ENCODE results near the gene TCF12.

The TCF12 gene

GRCh38 chr15:56965231-56966013, 47.0 kb downstream of the TCF12 start:
- Histone ChIP-seq H3K4me3 (ENCODE audit: low read depth in 1 of 2, low read length in 2 of 2) (no peak overlapping the region), H3K27ac (ENCODE audit: low read length) (no peak overlapping the region), H3K36me3 (ENCODE audit: control insufficient read depth in 1 of 2, insufficient read depth in 2 of 2, low read length in 2 of 2) (no peaks in the 10 kb centered on the region), H3K9me3 (ENCODE audit: control insufficient read depth in 1 of 2, low read length in 2 of 2) (no peaks in the 10 kb centered on the region), H3K27me3 (ENCODE audit: low read depth, low read length) (no peaks in the 10 kb centered on the region), H3K4me1 (ENCODE audit: control insufficient read depth in 1 of 2, insufficient read depth in 2 of 2, low read length in 2 of 2) (peaks cover 0 to 21% of the 10 kb centered on the region in 2 donors)

- no peak overlapping the region for H3K27ac ChIP-seq (ENCODE audit: low read length)
- no peaks in the 10 kb centered on the region for H3K36me3 ChIP-seq (ENCODE audit: control insufficient read depth in 1 of 2, insufficient read depth in 2 of 2, low read length in 2 of 2)
- H3K27me3 ChIP-seq (ENCODE audit: low read depth, low read length): no peaks in the 10 kb centered on the region
- H3K4me1 ChIP-seq (ENCODE audit: control insufficient read depth in 1 of 2, insufficient read depth in 2 of 2, low read length in 2 of 2): peaks cover 0 to 25% of the 10 kb centered on the region in 2 donors
- H3K4me3 ChIP-seq (ENCODE audit: low read depth in 1 of 2, low read length in 2 of 2): no peak overlapping the region
- no peaks in the 10 kb centered on the region for H3K9me3 ChIP-seq (ENCODE audit: control insufficient read depth in 1 of 2, low read length in 2 of 2)
Measured at GRCh38 chr15:56967336-56967735, 48.9 kb downstream of the TCF12 start.

- H3K27me3 ChIP-seq (ENCODE audit: low read depth, low read length): no peaks in the 10 kb centered on the region
- H3K27ac ChIP-seq (ENCODE audit: low read length): no peak overlapping the region
- peaks cover 0 to 25% of the 10 kb centered on the region in 2 donors for H3K4me1 ChIP-seq (ENCODE audit: control insufficient read depth in 1 of 2, insufficient read depth in 2 of 2, low read length in 2 of 2)
- H3K36me3 ChIP-seq (ENCODE audit: control insufficient read depth in 1 of 2, insufficient read depth in 2 of 2, low read length in 2 of 2): no peaks in the 10 kb centered on the region
- H3K4me3 ChIP-seq (ENCODE audit: low read depth in 1 of 2, low read length in 2 of 2): no peak overlapping the region
- H3K9me3 ChIP-seq (ENCODE audit: control insufficient read depth in 1 of 2, low read length in 2 of 2): no peaks in the 10 kb centered on the region
Measured at GRCh38 chr15:56968256-56968655, 49.8 kb downstream of the TCF12 start.

GRCh38 chr15:56968821-56969220, 50.4 kb downstream of the TCF12 start:
- Histone ChIP-seq H3K27ac (ENCODE audit: low read length) (no peak overlapping the region), H3K27me3 (ENCODE audit: low read depth, low read length) (no peaks in the 10 kb centered on the region), H3K9me3 (ENCODE audit: control insufficient read depth in 1 of 2, low read length in 2 of 2) (no peaks in the 10 kb centered on the region), H3K4me1 (ENCODE audit: control insufficient read depth in 1 of 2, insufficient read depth in 2 of 2, low read length in 2 of 2) (peaks cover 0 to 19% of the 10 kb centered on the region in 2 donors), H3K36me3 (ENCODE audit: control insufficient read depth in 1 of 2, insufficient read depth in 2 of 2, low read length in 2 of 2) (no peaks in the 10 kb centered on the region), H3K4me3 (ENCODE audit: low read depth in 1 of 2, low read length in 2 of 2) (no peak overlapping the region)

- Histone ChIP-seq H3K9me3 (ENCODE audit: control insufficient read depth in 1 of 2, low read length in 2 of 2) (no peaks in the 10 kb centered on the region), H3K27ac (ENCODE audit: low read length) (no peak overlapping the region), H3K36me3 (ENCODE audit: control insufficient read depth in 1 of 2, insufficient read depth in 2 of 2, low read length in 2 of 2) (no peaks in the 10 kb centered on the region), H3K4me3 (ENCODE audit: low read depth in 1 of 2, low read length in 2 of 2) (no peak overlapping the region), H3K27me3 (ENCODE audit: low read depth, low read length) (no peaks in the 10 kb centered on the region), H3K4me1 (ENCODE audit: control insufficient read depth in 1 of 2, insufficient read depth in 2 of 2, low read length in 2 of 2) (peaks cover 0 to 13% of the 10 kb centered on the region in 2 donors)
Measured at GRCh38 chr15:56969265-56969895, 50.9 kb downstream of the TCF12 start.

- peaks cover 0 to 10% of the 10 kb centered on the region in 2 donors for H3K4me1 ChIP-seq (ENCODE audit: control insufficient read depth in 1 of 2, insufficient read depth in 2 of 2, low read length in 2 of 2)
- H3K4me3 ChIP-seq (ENCODE audit: low read depth in 1 of 2, low read length in 2 of 2): no peak overlapping the region
- H3K9me3 ChIP-seq (ENCODE audit: control insufficient read depth in 1 of 2, low read length in 2 of 2): no peaks in the 10 kb centered on the region
- no peak overlapping the region for H3K27ac ChIP-seq (ENCODE audit: low read length)
- no peaks in the 10 kb centered on the region for H3K27me3 ChIP-seq (ENCODE audit: low read depth, low read length)
- H3K36me3 ChIP-seq (ENCODE audit: control insufficient read depth in 1 of 2, insufficient read depth in 2 of 2, low read length in 2 of 2): no peaks in the 10 kb centered on the region
Measured at GRCh38 chr15:56971571-56971970, 53.1 kb downstream of the TCF12 start.

GRCh38 chr15:56972016-56972415, 53.6 kb downstream of the TCF12 start:
- Histone ChIP-seq H3K27ac (ENCODE audit: low read length) (no peak overlapping the region), H3K36me3 (ENCODE audit: control insufficient read depth in 1 of 2, insufficient read depth in 2 of 2, low read length in 2 of 2) (no peaks in the 10 kb centered on the region), H3K4me3 (ENCODE audit: low read depth in 1 of 2, low read length in 2 of 2) (no peak overlapping the region), H3K27me3 (ENCODE audit: low read depth, low read length) (no peaks in the 10 kb centered on the region), H3K4me1 (ENCODE audit: control insufficient read depth in 1 of 2, insufficient read depth in 2 of 2, low read length in 2 of 2) (peaks cover 0 to 10% of the 10 kb centered on the region in 2 donors), H3K9me3 (ENCODE audit: control insufficient read depth in 1 of 2, low read length in 2 of 2) (no peaks in the 10 kb centered on the region)

- H3K9me3 ChIP-seq (ENCODE audit: control insufficient read depth in 1 of 2, low read length in 2 of 2): no peaks in the 10 kb centered on the region
- H3K4me3 ChIP-seq (ENCODE audit: low read depth in 1 of 2, low read length in 2 of 2): no peak overlapping the region
- no peaks in the 10 kb centered on the region for H3K36me3 ChIP-seq (ENCODE audit: control insufficient read depth in 1 of 2, insufficient read depth in 2 of 2, low read length in 2 of 2)
- no peak overlapping the region for H3K27ac ChIP-seq (ENCODE audit: low read length)
- no peaks in the 10 kb centered on the region for H3K27me3 ChIP-seq (ENCODE audit: low read depth, low read length)
- H3K4me1 ChIP-seq (ENCODE audit: control insufficient read depth in 1 of 2, insufficient read depth in 2 of 2, low read length in 2 of 2): peaks cover 0 to 10% of the 10 kb centered on the region in 2 donors
Measured at GRCh38 chr15:56972426-56972825, 54.0 kb downstream of the TCF12 start.

- no peaks in the 10 kb centered on the region for H3K36me3 ChIP-seq (ENCODE audit: control insufficient read depth in 1 of 2, insufficient read depth in 2 of 2, low read length in 2 of 2)
- H3K27me3 ChIP-seq (ENCODE audit: low read depth, low read length): no peaks in the 10 kb centered on the region
- H3K4me1 ChIP-seq (ENCODE audit: control insufficient read depth in 1 of 2, insufficient read depth in 2 of 2, low read length in 2 of 2): peaks cover 0 to 7% of the 10 kb centered on the region in 2 donors
- no peaks in the 10 kb centered on the region for H3K9me3 ChIP-seq (ENCODE audit: control insufficient read depth in 1 of 2, low read length in 2 of 2)
- no peak overlapping the region for H3K27ac ChIP-seq (ENCODE audit: low read length)
- no peak overlapping the region for H3K4me3 ChIP-seq (ENCODE audit: low read depth in 1 of 2, low read length in 2 of 2)
Measured at GRCh38 chr15:56973463-56973862, 55.0 kb downstream of the TCF12 start.

GRCh38 chr15:56977232-56977631, 58.8 kb downstream of the TCF12 start:
- no peak overlapping the region for H3K27ac ChIP-seq (ENCODE audit: low read length)
- H3K27me3 ChIP-seq (ENCODE audit: low read depth, low read length): no peaks in the 10 kb centered on the region
- H3K4me1 ChIP-seq (ENCODE audit: control insufficient read depth in 1 of 2, insufficient read depth in 2 of 2, low read length in 2 of 2): peaks cover 4 to 20% of the 10 kb centered on the region in 2 donors
- no peaks in the 10 kb centered on the region for H3K36me3 ChIP-seq (ENCODE audit: control insufficient read depth in 1 of 2, insufficient read depth in 2 of 2, low read length in 2 of 2)
- no peak overlapping the region for H3K4me3 ChIP-seq (ENCODE audit: low read depth in 1 of 2, low read length in 2 of 2)
- H3K9me3 ChIP-seq (ENCODE audit: control insufficient read depth in 1 of 2, low read length in 2 of 2): no peaks in the 10 kb centered on the region

- H3K36me3 ChIP-seq (ENCODE audit: control insufficient read depth in 1 of 2, insufficient read depth in 2 of 2, low read length in 2 of 2): no peaks in the 10 kb centered on the region
- no peaks in the 10 kb centered on the region for H3K27me3 ChIP-seq (ENCODE audit: low read depth, low read length)
- H3K9me3 ChIP-seq (ENCODE audit: control insufficient read depth in 1 of 2, low read length in 2 of 2): no peaks in the 10 kb centered on the region
- peaks cover 4 to 22% of the 10 kb centered on the region in 2 donors for H3K4me1 ChIP-seq (ENCODE audit: control insufficient read depth in 1 of 2, insufficient read depth in 2 of 2, low read length in 2 of 2)
- no peak overlapping the region for H3K27ac ChIP-seq (ENCODE audit: low read length)
- no peak overlapping the region for H3K4me3 ChIP-seq (ENCODE audit: low read depth in 1 of 2, low read length in 2 of 2)
Measured at GRCh38 chr15:56978898-56979662, 60.6 kb downstream of the TCF12 start.

Data from muscle layer of duodenum (tissue), 2 donors.